SU-DHL-6 (cell line): ENCODE results near the gene NDUFS8.

ENCODE experiments used
- CTCF ChIP-seq: fragments of 200-600 bp; sonication (generic); IDR thresholded peaks from one replicate; pipeline ENCODE4 v1.5.1; 2017; ENCODE audit warnings: antibody characterized with exemption, mild to moderate bottlenecking, low read length, moderate library complexity; ENCODE audit not compliant: insufficient read depth, poor library complexity, severe bottlenecking
- EZH2phosphoT487 ChIP-seq: fragments of 200-600 bp; sonication (generic), shearing (Covaris generic); conservative IDR thresholded peaks from 2 replicates; pipeline ENCODE4 v1.6.1; 2018; ENCODE audit warnings: mild to moderate bottlenecking, antibody characterized with exemption, low read length, moderate library complexity, mixed read lengths

- TF ChIP-seq CTCF, result no peak
- no peak for TF ChIP-seq EZH2phosphoT487
Measured at GRCh38 chr11:68050371-68050841, 19.9 kb downstream of the NDUFS8 start.
